ENCODE measurements around the gene CYB561D1. TPM values are rescaled to one million over a fixed set of nuclear protein-coding genes. Genes with fewer than 3 reads are reported as not detected.
A peak's percentile ranks its signal among the peaks of the same experiment; 100 is the strongest.

Gene CYB561D1
- total and polyA plus RNA-seq, 2 of the 13 experiments (the other 11 are each of a cell fraction or from before 2014, with no cell fraction given) = 3.9 to 4.1 TPM

GRCh38 chr1:109478806-109479205 is 15.1 kb upstream of the CYB561D1 start (continued):
- peak; percentile 88 to 98 for TF ChIP-seq REST (IDR thresholded peaks at IDR 0.05; ENCODE audit: borderline replicate concordance in 1 of 2, low read depth in 1 of 2, low read length in 2 of 2)
- 0 out of 2 replicates have a peak, but pooled peaks have one; percentile 29 for TF ChIP-seq KDM2A (CRISPR knock-in tag; IDR thresholded peaks at IDR 0.05; ENCODE audit: borderline replicate concordance, low read depth)
- TF ChIP-seq HOXA3 (CRISPR knock-in tag; IDR thresholded peaks at IDR 0.05) = 0 out of 2 replicates have a peak, but pooled peaks have one; percentile 19
- TF ChIP-seq SAP130 (CRISPR knock-in tag; IDR thresholded peaks at IDR 0.05; ENCODE audit: low read depth) = peak; percentile 72

DNA sequence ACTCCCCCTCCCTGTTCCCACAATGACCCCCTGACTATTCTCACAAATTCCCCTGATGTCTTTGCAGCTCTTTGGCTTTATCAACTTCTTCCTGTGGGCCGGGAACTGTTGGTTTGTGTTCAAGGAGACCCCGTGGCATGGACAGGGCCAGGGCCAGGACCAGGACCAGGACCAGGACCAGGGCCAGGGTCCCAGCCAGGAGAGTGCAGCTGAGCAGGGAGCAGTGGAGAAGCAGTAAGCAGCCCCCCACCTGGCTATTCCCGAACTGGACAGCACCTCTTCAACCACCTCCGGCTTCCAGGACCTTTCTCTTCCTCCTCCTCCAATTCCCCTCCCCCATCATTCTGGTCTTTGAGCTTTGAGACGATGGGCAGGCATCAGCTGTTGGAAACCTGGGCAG is 14.6 kb upstream of the CYB561D1 start:
- no peak for ATAC-seq
- H4K20me1 ChIP-seq (ENCODE audit: insufficient read depth, low read length) = no peaks in the 10 kb centered on the region
- peaks cover 8% of the 10 kb centered on the region for H3K4me1 ChIP-seq (ENCODE audit: insufficient read depth, low read length)
- intact Hi-C loops (cut with micrococcal nuclease; ENCODE audit: unreplicated experiment) (no loop called here), in situ Hi-C loops (cut with HindIII; ENCODE audit: extremely low pct_ligation_motif_present, low pct_unique_long_range_greater_than_20kb) (no loop called here)
- H3K9me3 ChIP-seq (ENCODE audit: low read length) = no peaks in the 10 kb centered on the region
- no peaks in the 10 kb centered on the region for H3K36me3 ChIP-seq (replicated peaks in 1 of 2; ENCODE audit: control insufficient read depth in 1 of 2, insufficient read depth in 2 of 2, low read length in 2 of 2)
- H3K4me2 ChIP-seq (ENCODE audit: low read depth, low read length) = no peak overlapping the region
- WGBS (ENCODE audit: low lambda C conversion rate) = 35% methylated on average over 5 of the region's 5 CpGs
- H3K27ac ChIP-seq (ENCODE audit: extremely low read length, insufficient read depth, low read length) = no peak overlapping the region
- no peak for DNase-seq (ENCODE audit: low spot score)
- ChIA-PET POLR2A (no interaction called here), CTCF (ENCODE audit: low intra/inter-chr PET ratio, low total read pairs) (no interaction called here)
- H3K27me3 ChIP-seq (ENCODE audit: control insufficient read depth in 1 of 2, insufficient read depth in 2 of 2, low read length in 2 of 2) = peaks cover 1 to 33% of the 10 kb centered on the region in 2 experiments; a peak in 4 of 5 replicates
- no TSS peak for BruUV-seq (replicated peaks)
- no peaks in the 10 kb centered on the region for H3K79me2 ChIP-seq (ENCODE audit: insufficient read depth, low read length)
- FAIRE-seq = no peak
- H3K4me3 ChIP-seq (replicated peaks in 1 of 3; ENCODE audit: insufficient read depth in 1 of 3, low read depth in 2 of 3, low read length in 3 of 3) = no peak overlapping the region
- no peak overlapping the region for H2AFZ ChIP-seq (ENCODE audit: low read length)
- no peak overlapping the region for H3K9ac ChIP-seq (ENCODE audit: insufficient read depth, low read depth, low read length)
- TF ChIP-seq SOX13 (IDR thresholded peaks at IDR 0.05) (no peak), SOX13 (CRISPR knock-in tag; conservative IDR thresholded peaks at IDR 0.05 in 1 of 2, IDR thresholded peaks at IDR 0.05 in 1 of 2) (no peak), MAFG (CRISPR knock-in tag; IDR thresholded peaks at IDR 0.05) (no peak)
- TF ChIP-seq, protein P1, sequence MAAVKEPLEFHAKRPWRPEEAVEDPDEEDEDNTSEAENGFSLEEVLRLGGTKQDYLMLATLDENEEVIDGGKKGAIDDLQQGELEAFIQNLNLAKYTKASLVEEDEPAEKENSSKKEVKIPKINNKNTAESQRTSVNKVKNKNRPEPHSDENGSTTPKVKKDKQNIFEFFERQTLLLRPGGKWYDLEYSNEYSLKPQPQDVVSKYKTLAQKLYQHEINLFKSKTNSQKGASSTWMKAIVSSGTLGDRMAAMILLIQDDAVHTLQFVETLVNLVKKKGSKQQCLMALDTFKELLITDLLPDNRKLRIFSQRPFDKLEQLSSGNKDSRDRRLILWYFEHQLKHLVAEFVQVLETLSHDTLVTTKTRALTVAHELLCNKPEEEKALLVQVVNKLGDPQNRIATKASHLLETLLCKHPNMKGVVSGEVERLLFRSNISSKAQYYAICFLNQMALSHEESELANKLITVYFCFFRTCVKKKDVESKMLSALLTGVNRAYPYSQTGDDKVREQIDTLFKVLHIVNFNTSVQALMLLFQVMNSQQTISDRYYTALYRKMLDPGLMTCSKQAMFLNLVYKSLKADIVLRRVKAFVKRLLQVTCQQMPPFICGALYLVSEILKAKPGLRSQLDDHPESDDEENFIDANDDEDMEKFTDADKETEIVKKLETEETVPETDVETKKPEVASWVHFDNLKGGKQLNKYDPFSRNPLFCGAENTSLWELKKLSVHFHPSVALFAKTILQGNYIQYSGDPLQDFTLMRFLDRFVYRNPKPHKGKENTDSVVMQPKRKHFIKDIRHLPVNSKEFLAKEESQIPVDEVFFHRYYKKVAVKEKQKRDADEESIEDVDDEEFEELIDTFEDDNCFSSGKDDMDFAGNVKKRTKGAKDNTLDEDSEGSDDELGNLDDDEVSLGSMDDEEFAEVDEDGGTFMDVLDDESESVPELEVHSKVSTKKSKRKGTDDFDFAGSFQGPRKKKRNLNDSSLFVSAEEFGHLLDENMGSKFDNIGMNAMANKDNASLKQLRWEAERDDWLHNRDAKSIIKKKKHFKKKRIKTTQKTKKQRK (IDR thresholded peaks at IDR 0.05; ENCODE audit: low read length) = no peak
